Type B pancreatic cell (in vitro differentiated cells): ENCODE measurements around the gene SLC6A3. TPM values are rescaled to one million over a fixed set of nuclear protein-coding genes. Genes with fewer than 3 reads are reported as not detected.

Source experiments
- DNase-seq: peaks from one replicate; pipeline ENCODE4 v3.0.0; 2021; ENCODE audit warnings: mixed read lengths; ENCODE audit not compliant: unreplicated experiment; ENCODE audit errors: extremely low spot score
- H3K27ac Mint-ChIP-seq: 2 replicates; pipeline ENCODE4 v1.8.0; 2021; ENCODE audit warnings: mild to moderate bottlenecking, mixed read lengths
- H3K27me3 Mint-ChIP-seq: 2 replicates; pipeline ENCODE4 v1.8.0; 2021; ENCODE audit warnings: mixed read lengths
- H3K36me3 Mint-ChIP-seq: 2 replicates; pipeline ENCODE4 v1.8.0; 2021; ENCODE audit warnings: mixed read lengths
- H3K4me1 Mint-ChIP-seq: one replicate; pipeline ENCODE4 v1.8.0; 2021; ENCODE audit warnings: mixed read lengths; ENCODE audit not compliant: unreplicated experiment
- H3K4me3 Mint-ChIP-seq: 2 replicates; pipeline ENCODE4 v1.8.0; 2021; ENCODE audit warnings: mild to moderate bottlenecking, mixed read lengths
- H3K9me3 Mint-ChIP-seq: 2 replicates; pipeline ENCODE4 v1.8.0; 2021; ENCODE audit warnings: mixed read lengths
- total RNA-seq: library from RNA; stranded (reverse); gene quantifications from 2 replicates; pipeline ENCODE4 v1.2.1, GENCODE V29; 2021; ENCODE audit warnings: low replicate concordance
- TF ChIP-seq, protein P1 (sequence below): fragments of 200-600 bp; sonication (generic); conservative IDR thresholded peaks from 2 replicates; pipeline ENCODE4 v1.5.0; 2021; ENCODE audit warnings: antibody characterized with exemption, mild to moderate bottlenecking

SLC6A3 gene
- total RNA-seq, 1 donor from 2014 or later: 0.19 TPM

DNA sequence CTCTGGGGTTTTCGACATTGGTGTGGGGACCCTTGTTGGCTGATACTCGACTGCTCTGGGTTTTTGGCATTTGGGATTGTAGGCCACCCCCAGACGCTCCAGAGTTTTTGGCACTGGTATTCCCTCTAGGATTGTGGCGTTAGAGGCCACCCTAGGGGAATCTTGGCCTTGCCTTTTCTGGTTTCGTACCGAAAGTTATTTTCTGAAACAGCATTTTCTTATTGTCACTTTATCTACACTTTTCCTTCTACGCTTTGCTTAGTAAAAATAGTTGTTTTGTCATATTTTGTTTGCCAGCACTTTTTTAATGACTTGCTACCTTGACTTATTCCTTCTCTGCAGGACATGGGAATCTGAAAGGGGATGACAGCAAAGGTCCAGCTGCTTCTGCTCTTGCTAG, 75.2 kb downstream of the SLC6A3 start:
- Mint-ChIP-seq H3K4me3 (no peak overlapping the region), H3K4me1 (no peaks in the 10 kb centered on the region), H3K9me3 (no peaks in the 10 kb centered on the region), H3K27me3 (peaks cover 81% of the 10 kb centered on the region), H3K27ac (no peak overlapping the region), H3K36me3 (no peaks in the 10 kb centered on the region)
- no peak for DNase-seq
- TF ChIP-seq, protein P1, sequence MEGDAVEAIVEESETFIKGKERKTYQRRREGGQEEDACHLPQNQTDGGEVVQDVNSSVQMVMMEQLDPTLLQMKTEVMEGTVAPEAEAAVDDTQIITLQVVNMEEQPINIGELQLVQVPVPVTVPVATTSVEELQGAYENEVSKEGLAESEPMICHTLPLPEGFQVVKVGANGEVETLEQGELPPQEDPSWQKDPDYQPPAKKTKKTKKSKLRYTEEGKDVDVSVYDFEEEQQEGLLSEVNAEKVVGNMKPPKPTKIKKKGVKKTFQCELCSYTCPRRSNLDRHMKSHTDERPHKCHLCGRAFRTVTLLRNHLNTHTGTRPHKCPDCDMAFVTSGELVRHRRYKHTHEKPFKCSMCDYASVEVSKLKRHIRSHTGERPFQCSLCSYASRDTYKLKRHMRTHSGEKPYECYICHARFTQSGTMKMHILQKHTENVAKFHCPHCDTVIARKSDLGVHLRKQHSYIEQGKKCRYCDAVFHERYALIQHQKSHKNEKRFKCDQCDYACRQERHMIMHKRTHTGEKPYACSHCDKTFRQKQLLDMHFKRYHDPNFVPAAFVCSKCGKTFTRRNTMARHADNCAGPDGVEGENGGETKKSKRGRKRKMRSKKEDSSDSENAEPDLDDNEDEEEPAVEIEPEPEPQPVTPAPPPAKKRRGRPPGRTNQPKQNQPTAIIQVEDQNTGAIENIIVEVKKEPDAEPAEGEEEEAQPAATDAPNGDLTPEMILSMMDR: no peak

DNA sequence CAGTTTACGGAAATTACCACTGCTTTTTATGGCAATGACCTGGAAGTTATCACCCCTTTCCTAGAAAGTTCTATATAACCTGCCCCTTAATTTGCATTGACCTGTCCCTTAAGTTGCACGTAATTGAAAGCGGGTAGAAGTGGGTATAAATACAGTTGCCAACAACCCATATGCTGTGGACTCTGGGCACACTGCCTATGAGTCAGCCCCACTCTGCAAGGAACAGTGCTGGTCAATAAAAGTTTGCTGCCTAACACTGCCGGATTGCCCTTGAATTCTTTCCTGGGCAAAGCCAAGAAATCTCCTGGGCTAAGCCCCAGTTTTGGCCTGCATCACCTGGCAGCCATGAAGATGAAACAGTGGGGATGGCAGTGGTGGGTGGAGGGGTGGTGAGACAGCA, 76.5 kb downstream of the SLC6A3 start:
- peaks cover 86% of the 10 kb centered on the region for H3K27me3 Mint-ChIP-seq
- H3K4me1 Mint-ChIP-seq: no peaks in the 10 kb centered on the region
- no peak overlapping the region for H3K27ac Mint-ChIP-seq
- DNase-seq: no peak
- H3K9me3 Mint-ChIP-seq: no peaks in the 10 kb centered on the region
- H3K4me3 Mint-ChIP-seq: no peak overlapping the region
- H3K36me3 Mint-ChIP-seq: no peaks in the 10 kb centered on the region
- TF ChIP-seq, protein P1: no peak

DNA sequence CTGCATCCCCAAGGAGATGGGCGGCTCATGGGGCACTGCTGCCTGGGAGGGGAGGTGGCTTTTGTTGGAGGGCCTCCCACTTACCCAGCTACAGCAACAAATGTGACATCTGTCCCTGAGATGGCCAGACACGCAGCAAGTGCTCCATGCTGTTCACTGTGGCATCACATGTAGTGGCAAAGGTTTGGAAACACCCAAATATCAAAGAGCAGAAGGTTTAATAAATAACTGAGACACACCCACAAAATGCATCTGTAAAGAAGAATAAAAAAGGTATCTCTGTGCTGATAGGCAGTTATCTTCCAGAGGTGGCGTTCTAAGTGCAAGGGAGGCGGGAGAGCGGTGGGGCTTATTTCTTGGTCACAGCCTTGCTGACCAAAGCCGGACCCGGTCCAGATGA, 77.0 kb downstream of the SLC6A3 start:
- TF ChIP-seq, protein P1: no peak
- Mint-ChIP-seq H3K4me1 (no peaks in the 10 kb centered on the region), H3K4me3 (no peak overlapping the region), H3K9me3 (no peaks in the 10 kb centered on the region), H3K36me3 (no peaks in the 10 kb centered on the region), H3K27ac (no peak overlapping the region), H3K27me3 (peaks cover 88% of the 10 kb centered on the region)
- no peak for DNase-seq

DNA sequence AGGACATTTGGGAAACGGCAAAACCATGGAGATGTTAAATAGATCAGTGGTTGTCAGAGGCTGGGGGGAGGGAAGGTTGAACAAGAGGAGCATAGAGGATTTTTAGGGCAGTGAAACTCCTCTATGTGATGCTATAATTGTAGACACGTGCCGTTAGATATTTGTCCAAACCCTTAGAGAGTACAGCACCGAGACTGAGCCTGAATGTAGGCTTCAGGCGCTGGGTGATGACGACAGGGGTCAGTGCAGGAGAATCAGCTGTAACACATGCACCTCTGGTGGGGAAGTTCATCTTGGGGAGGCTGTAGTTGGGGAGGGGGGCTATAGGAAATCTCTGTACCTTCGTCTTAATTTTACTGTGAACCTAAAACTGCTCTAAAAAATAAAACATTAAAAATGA, 78.1 kb downstream of the SLC6A3 start:
- no peak for DNase-seq
- Mint-ChIP-seq H3K27me3 (peaks cover 84% of the 10 kb centered on the region), H3K27ac (no peak overlapping the region), H3K4me1 (no peaks in the 10 kb centered on the region), H3K4me3 (no peak overlapping the region), H3K36me3 (no peaks in the 10 kb centered on the region), H3K9me3 (no peaks in the 10 kb centered on the region)
- TF ChIP-seq, protein P1: no peak

DNA sequence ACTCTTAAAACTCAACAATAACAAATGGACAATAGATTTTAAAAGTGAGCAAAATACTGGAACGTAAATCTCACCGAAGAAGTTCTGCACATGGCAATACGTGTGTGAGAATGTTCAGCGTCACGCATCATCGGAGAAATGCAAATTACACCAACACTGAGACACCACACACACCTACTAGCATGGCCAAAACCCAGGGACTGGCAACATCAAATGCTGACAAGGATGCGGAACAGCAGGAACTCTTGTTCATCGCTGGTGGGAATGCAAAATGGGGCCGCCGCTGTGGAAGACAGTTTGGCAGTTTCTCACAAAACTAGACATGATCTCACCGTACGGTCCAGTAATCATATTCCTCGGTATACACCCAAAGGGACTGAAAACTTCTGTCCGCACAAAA, 78.7 kb downstream of the SLC6A3 start:
- H3K27ac Mint-ChIP-seq: no peak overlapping the region
- TF ChIP-seq, protein P1: no peak
- H3K4me3 Mint-ChIP-seq: no peak overlapping the region
- no peak for DNase-seq
- H3K27me3 Mint-ChIP-seq: peaks cover 77% of the 10 kb centered on the region
- H3K4me1 Mint-ChIP-seq: no peaks in the 10 kb centered on the region
- no peaks in the 10 kb centered on the region for H3K9me3 Mint-ChIP-seq
- no peaks in the 10 kb centered on the region for H3K36me3 Mint-ChIP-seq

DNA sequence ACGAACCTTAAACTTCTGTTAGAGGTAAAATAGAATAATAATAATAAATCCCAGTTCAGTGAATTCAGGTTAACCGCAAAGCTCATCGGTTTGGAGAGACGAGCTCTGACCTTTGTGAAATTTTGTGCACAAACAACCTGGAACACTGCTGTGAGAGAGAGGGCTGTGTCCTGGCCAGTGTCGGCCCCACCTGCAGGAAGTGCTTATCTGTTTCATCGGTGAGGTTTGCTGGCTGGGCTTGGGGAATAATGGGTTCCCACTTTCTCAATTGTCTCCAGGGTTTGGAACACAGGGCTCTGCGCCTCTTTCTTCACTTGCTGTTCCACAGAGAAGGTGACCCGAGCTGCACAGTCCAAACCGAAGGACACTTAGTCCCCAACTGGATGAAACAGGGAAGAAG, 81.0 kb downstream of the SLC6A3 start:
- Mint-ChIP-seq H3K27ac (no peak overlapping the region), H3K36me3 (no peaks in the 10 kb centered on the region), H3K9me3 (no peaks in the 10 kb centered on the region), H3K27me3 (peaks cover 66% of the 10 kb centered on the region), H3K4me3 (no peak overlapping the region), H3K4me1 (no peaks in the 10 kb centered on the region)
- no peak for DNase-seq
- TF ChIP-seq, protein P1: no peak
